Panc1 (cell line): ENCODE measurements around the gene TSHZ2. TPM values are rescaled to one million over a fixed set of nuclear protein-coding genes. Genes with fewer than 3 reads are reported as not detected.

ENCODE experiments used
- ATAC-seq: fragments of 200-7000 bp; cut with Tn5 transposase; 2 replicates; pipeline ENCODE4 v1.9.1; 2020; ENCODE audit warnings: mild to moderate bottlenecking, moderate library complexity
- BruUV-seq: library from RNA; stranded (reverse); fragments of 400-500 nt; replicated peaks from 2 replicates; lab custom pipeline; 2021; lab: Mats Ljungman, UMichigan
- CTCF ChIA-PET: fragments of 300-600 bp; sonication (Branson Sonifier 250); formaldehyde crosslinking; loops from one replicate; lab custom pipeline; 2022; ENCODE audit warnings: antibody characterized with exemption; lab: Charles Lee
- POLR2A ChIA-PET: fragments of 300-600 bp; sonication (Branson Sonifier 250); formaldehyde crosslinking; loops from one replicate; lab custom pipeline; 2022; ENCODE audit warnings: antibody characterized with exemption; lab: Charles Lee
- DNase-seq: peaks from one replicate; pipeline ENCODE4 v3.0.0-alpha.2; 2010; ENCODE audit warnings: low read depth, low spot score
- H3K27ac ChIP-seq: 2 replicates; pipeline ENCODE4 v1.5.1; 2011; ENCODE audit warnings: mild to moderate bottlenecking, low read length, inconsistent platforms
- H3K27me3 ChIP-seq: fragments of 200-500 bp; sonication (Bioruptor generic); 2 replicates; pipeline ENCODE4 v1.6.0; 2014; ENCODE audit warnings: low read length, inconsistent platforms; ENCODE audit not compliant: control insufficient read depth, insufficient read depth
- H3K36me3 ChIP-seq: fragments of 200-500 bp; sonication (Bioruptor generic); 2 replicates; pipeline ENCODE4 v1.5.1; 2014; ENCODE audit warnings: inconsistent platforms, mild to moderate bottlenecking, low read length, moderate library complexity; ENCODE audit not compliant: control insufficient read depth, insufficient read depth
- H3K4me1 ChIP-seq: 2 replicates; pipeline ENCODE4 v1.5.1; 2011; ENCODE audit warnings: inconsistent platforms, mild to moderate bottlenecking, low read length, moderate library complexity; ENCODE audit not compliant: control insufficient read depth, insufficient read depth
- H3K4me3 ChIP-seq, 2 experiments: 2 replicates each; pipeline ENCODE4 v1.5.1; 2011 to 2012; ENCODE audit warnings: low read depth in 2 of 2, low read length in 2 of 2, mild to moderate bottlenecking in 2 of 2, inconsistent platforms in 1 of 2, moderate library complexity in 1 of 2
- H3K9me3 ChIP-seq: fragments of 200-500 bp; sonication (Bioruptor generic); 2 replicates; pipeline ENCODE4 v1.5.1; 2014; ENCODE audit warnings: low read depth, mild to moderate bottlenecking, inconsistent platforms, low read length, moderate library complexity; ENCODE audit not compliant: control insufficient read depth, insufficient read depth
- POLR2AphosphoS5 ChIP-seq: IDR thresholded peaks from 2 replicates; pipeline ENCODE4 v1.6.1; 2012; ENCODE audit warnings: mild to moderate bottlenecking, low read depth, low read length, moderate library complexity
- SIN3A ChIP-seq: IDR thresholded peaks from 2 replicates; pipeline ENCODE4 v1.6.1; 2012; ENCODE audit warnings: low read depth, mild to moderate bottlenecking, low read length, moderate library complexity, borderline replicate concordance; ENCODE audit not compliant: insufficient read depth
- TCF7L2 ChIP-seq: IDR thresholded peaks from 2 replicates; pipeline ENCODE4 v1.6.1; 2011; ENCODE audit warnings: mild to moderate bottlenecking, low read depth, low read length, inconsistent platforms
- in situ Hi-C: cut with HindIII; loops from 2 replicates; pipeline ENCODE4 v1.10.0; 2016; ENCODE audit warnings: low sequenced_read_pairs, low pct_unique_long_range_greater_than_20kb
- intact Hi-C: fragments of 100-400 bp; cut with micrococcal nuclease; formaldehyde crosslinking; loops from one replicate; pipeline ENCODE4 v1.10.0; 2022; ENCODE audit not compliant: unreplicated experiment
- total RNA-seq: library from RNA; stranded (reverse); gene quantifications from one replicate; pipeline ENCODE4 v1.2.1, GENCODE V29; 2021; ENCODE audit not compliant: unreplicated experiment
- TF ChIP-seq, protein P1 (sequence below): fragments of 450-650 bp; IDR thresholded peaks from 2 replicates; pipeline ENCODE4 v1.5.1; 2017; ENCODE audit warnings: mild to moderate bottlenecking
- TF ChIP-seq, protein P2 (sequence below), 2 experiments: IDR thresholded peaks; 2 replicates each; pipeline ENCODE4 v1.6.1; 2011 to 2012; ENCODE audit warnings: low read depth in 2 of 2, control low read depth in 1 of 2, low read length in 1 of 2, mild to moderate bottlenecking in 1 of 2, moderate library complexity in 1 of 2; ENCODE audit not compliant: insufficient read depth in 1 of 2

TSHZ2 gene
- total RNA-seq, 1 experiment from 2014 or later, result 0.36 TPM

DNA sequence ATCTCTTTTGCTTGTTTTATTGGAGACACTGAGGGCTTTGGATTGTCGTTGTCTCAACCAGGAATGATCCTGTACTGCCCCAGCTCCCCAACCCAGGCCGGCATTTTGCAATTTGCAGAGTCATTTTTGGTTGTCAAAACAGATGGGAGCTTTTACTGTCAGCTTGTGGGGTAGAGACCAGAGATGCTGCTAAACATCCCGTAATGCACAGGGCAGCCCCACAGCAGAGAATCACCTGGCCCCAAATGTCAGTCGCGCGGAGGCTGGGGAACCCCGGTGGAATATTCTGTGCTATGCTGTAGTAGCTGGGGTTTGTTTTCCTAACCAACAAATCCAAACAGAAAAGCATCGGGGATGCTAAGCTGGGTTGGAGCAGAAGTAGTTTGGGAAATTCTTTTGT lies 99.7 kb downstream of the TSHZ2 start:
- no peak for TF ChIP-seq SIN3A
- TF ChIP-seq, protein P1, sequence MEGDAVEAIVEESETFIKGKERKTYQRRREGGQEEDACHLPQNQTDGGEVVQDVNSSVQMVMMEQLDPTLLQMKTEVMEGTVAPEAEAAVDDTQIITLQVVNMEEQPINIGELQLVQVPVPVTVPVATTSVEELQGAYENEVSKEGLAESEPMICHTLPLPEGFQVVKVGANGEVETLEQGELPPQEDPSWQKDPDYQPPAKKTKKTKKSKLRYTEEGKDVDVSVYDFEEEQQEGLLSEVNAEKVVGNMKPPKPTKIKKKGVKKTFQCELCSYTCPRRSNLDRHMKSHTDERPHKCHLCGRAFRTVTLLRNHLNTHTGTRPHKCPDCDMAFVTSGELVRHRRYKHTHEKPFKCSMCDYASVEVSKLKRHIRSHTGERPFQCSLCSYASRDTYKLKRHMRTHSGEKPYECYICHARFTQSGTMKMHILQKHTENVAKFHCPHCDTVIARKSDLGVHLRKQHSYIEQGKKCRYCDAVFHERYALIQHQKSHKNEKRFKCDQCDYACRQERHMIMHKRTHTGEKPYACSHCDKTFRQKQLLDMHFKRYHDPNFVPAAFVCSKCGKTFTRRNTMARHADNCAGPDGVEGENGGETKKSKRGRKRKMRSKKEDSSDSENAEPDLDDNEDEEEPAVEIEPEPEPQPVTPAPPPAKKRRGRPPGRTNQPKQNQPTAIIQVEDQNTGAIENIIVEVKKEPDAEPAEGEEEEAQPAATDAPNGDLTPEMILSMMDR, result no peak
- no peak for TF ChIP-seq TCF7L2
- TF ChIP-seq, protein P2, sequence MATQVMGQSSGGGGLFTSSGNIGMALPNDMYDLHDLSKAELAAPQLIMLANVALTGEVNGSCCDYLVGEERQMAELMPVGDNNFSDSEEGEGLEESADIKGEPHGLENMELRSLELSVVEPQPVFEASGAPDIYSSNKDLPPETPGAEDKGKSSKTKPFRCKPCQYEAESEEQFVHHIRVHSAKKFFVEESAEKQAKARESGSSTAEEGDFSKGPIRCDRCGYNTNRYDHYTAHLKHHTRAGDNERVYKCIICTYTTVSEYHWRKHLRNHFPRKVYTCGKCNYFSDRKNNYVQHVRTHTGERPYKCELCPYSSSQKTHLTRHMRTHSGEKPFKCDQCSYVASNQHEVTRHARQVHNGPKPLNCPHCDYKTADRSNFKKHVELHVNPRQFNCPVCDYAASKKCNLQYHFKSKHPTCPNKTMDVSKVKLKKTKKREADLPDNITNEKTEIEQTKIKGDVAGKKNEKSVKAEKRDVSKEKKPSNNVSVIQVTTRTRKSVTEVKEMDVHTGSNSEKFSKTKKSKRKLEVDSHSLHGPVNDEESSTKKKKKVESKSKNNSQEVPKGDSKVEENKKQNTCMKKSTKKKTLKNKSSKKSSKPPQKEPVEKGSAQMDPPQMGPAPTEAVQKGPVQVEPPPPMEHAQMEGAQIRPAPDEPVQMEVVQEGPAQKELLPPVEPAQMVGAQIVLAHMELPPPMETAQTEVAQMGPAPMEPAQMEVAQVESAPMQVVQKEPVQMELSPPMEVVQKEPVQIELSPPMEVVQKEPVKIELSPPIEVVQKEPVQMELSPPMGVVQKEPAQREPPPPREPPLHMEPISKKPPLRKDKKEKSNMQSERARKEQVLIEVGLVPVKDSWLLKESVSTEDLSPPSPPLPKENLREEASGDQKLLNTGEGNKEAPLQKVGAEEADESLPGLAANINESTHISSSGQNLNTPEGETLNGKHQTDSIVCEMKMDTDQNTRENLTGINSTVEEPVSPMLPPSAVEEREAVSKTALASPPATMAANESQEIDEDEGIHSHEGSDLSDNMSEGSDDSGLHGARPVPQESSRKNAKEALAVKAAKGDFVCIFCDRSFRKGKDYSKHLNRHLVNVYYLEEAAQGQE (IDR thresholded peaks at IDR 0.05; ENCODE audit: insufficient read depth in 1 of 2, low read depth in 2 of 2, low read length in 1 of 2), result no peak
- no peak for TF ChIP-seq POLR2AphosphoS5
- DNase-seq (no peak), ATAC-seq (no peak)
- Histone ChIP-seq H3K36me3 (no peaks in the 10 kb centered on the region), H3K4me3 (no peak overlapping the region), H3K27me3 (peaks cover 10% of the 10 kb centered on the region), H3K4me1 (no peaks in the 10 kb centered on the region), H3K27ac (no peak overlapping the region), H3K9me3 (no peaks in the 10 kb centered on the region)
- in situ Hi-C loops, result no loop called here
- POLR2A ChIA-PET, result no interaction called here
- CTCF ChIA-PET, result no interaction called here
- intact Hi-C loops, result no loop called here
- BruUV-seq, result no TSS peak

DNA sequence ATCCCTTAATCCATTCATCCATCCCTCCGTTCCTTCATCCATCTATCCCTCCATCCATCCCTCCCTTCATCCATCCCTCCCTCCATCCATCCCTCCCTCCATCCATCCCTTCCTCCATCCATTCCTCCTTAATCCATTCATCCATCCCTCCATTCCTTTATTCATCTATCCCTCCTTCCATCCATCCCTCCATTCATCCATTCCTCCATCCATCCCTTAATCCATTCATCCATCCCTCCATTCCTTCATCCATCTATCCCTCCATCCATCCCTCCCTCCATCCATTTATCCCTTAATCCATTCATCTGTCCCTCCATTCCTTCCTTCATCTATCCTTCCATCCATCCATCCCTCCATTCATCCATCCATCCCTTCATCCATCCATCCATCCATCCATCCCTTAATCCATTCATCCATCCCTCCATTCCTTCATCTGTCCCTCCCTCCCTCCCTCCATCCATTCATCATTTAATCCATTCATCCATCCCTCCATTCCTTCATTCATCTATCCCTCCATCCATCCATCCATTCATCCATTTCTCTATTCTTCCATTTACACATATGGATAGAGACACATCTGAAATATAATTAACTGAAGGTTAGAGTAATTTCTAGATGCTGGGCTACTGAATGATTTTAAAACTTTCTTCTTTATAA lies 100.9 kb downstream of the TSHZ2 start:
- in situ Hi-C loops (no loop called here), intact Hi-C loops (no loop called here)
- TF ChIP-seq SIN3A, result no peak
- no peak for TF ChIP-seq POLR2AphosphoS5
- TF ChIP-seq, protein P2 (IDR thresholded peaks at IDR 0.05; ENCODE audit: insufficient read depth in 1 of 2, low read depth in 2 of 2, low read length in 1 of 2), result no peak
- TF ChIP-seq TCF7L2, result no peak
- TF ChIP-seq, protein P1, result no peak
- DNase-seq (no peak), ATAC-seq (no peak)
- Histone ChIP-seq H3K4me1 (no peaks in the 10 kb centered on the region), H3K36me3 (no peaks in the 10 kb centered on the region), H3K27me3 (peaks cover 10% of the 10 kb centered on the region), H3K4me3 (no peak overlapping the region), H3K27ac (no peak overlapping the region), H3K9me3 (no peaks in the 10 kb centered on the region)
- ChIA-PET CTCF (no interaction called here), POLR2A (no interaction called here)
- BruUV-seq, result no TSS peak
